ENCODE measurements around the gene KCNH1. TPM values are rescaled to one million over a fixed set of nuclear protein-coding genes. Genes with fewer than 3 reads are reported as not detected.

KCNH1 gene
- total and polyA plus RNA-seq, 2 of the 4 experiments (the other 2 are of a cell fraction), result 0.27 to 0.54 TPM

DNA sequence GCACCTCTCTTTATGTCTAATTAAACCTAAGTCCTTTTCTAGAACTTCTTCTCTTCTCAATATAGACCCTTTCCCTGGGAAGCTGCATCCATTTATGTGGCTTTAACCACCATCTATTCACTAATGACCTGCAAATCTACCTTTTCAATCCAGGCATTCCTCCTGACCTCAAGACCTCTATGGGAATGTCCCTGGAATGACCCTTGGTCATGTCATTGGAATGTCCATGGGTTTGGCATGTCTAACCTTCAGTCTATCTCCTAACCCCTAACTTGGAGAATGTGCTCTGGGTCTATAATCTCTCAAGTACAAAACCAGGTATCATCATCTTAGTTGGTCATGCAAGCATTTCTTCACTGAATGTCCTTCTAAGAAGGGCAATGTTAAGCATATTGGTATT, 196.1 kb downstream of the KCNH1 start:
- Histone ChIP-seq H3K4me1 (ENCODE audit: control insufficient read depth, insufficient read depth, low read length) (no peaks in the 10 kb centered on the region), H2BK120ac (ENCODE audit: low read depth, low read length) (no peak overlapping the region), H3K27me3 (ENCODE audit: control insufficient read depth, insufficient read depth, low read length) (no peaks in the 10 kb centered on the region), H3K79me1 (ENCODE audit: low read depth in 1 of 2, low read length in 2 of 2) (no peaks in the 10 kb centered on the region), H3K14ac (replicated peaks; ENCODE audit: low read depth, low read length) (no peak overlapping the region), H3K18ac (ENCODE audit: low read depth, low read length) (no peak overlapping the region), H2AK5ac (ENCODE audit: low read depth, low read length) (no peak overlapping the region), H2BK5ac (ENCODE audit: low read depth, low read length, poor library complexity, severe bottlenecking) (no peak overlapping the region), H2AFZ (replicated peaks; ENCODE audit: low read length, poor library complexity) (no peak overlapping the region), H3K56ac (ENCODE audit: extremely low read depth, insufficient read depth, low read length) (no peak overlapping the region), H3K4me2 (ENCODE audit: low read depth, low read length) (no peak overlapping the region), H2AK9ac (replicated peaks; ENCODE audit: low read depth, low read length, poor library complexity) (no peak overlapping the region), H3K9me1 (ENCODE audit: insufficient read depth, low read length) (no peaks in the 10 kb centered on the region), H2BK15ac (ENCODE audit: low read depth, low read length) (no peak overlapping the region), H3K4me3 (ENCODE audit: insufficient read depth, low read depth, low read length) (no peak overlapping the region), H4K8ac (ENCODE audit: low read depth in 2 of 2, low read length in 2 of 2) (no peak overlapping the region), H3K36me3 (ENCODE audit: control insufficient read depth, insufficient read depth, low read length) (no peaks in the 10 kb centered on the region), H3K4ac (ENCODE audit: low read depth, low read length) (no peak overlapping the region), H2BK20ac (ENCODE audit: low read depth, low read length) (no peak overlapping the region), H3K9me3 (ENCODE audit: control insufficient read depth, insufficient read depth, low read length) (no peaks in the 10 kb centered on the region), H3K9ac (ENCODE audit: low read depth, low read length) (no peak overlapping the region), H4K5ac (ENCODE audit: low read depth, low read length) (no peak overlapping the region), H3K27ac (ENCODE audit: insufficient read depth, low read length) (no peak overlapping the region), H4K20me1 (ENCODE audit: insufficient read depth, low read length) (no peaks in the 10 kb centered on the region), H4K91ac (ENCODE audit: insufficient read depth, low read depth, low read length) (no peak overlapping the region), H3K23ac (ENCODE audit: low read depth, low read length) (no peak overlapping the region)
- ATAC-seq (ENCODE audit: low read depth) (no peak), DNase-seq (no peak)
- TF ChIP-seq, protein P1, sequence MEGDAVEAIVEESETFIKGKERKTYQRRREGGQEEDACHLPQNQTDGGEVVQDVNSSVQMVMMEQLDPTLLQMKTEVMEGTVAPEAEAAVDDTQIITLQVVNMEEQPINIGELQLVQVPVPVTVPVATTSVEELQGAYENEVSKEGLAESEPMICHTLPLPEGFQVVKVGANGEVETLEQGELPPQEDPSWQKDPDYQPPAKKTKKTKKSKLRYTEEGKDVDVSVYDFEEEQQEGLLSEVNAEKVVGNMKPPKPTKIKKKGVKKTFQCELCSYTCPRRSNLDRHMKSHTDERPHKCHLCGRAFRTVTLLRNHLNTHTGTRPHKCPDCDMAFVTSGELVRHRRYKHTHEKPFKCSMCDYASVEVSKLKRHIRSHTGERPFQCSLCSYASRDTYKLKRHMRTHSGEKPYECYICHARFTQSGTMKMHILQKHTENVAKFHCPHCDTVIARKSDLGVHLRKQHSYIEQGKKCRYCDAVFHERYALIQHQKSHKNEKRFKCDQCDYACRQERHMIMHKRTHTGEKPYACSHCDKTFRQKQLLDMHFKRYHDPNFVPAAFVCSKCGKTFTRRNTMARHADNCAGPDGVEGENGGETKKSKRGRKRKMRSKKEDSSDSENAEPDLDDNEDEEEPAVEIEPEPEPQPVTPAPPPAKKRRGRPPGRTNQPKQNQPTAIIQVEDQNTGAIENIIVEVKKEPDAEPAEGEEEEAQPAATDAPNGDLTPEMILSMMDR (conservative IDR thresholded peaks at IDR 0.05; ENCODE audit: low read depth, low read length), result no peak
- TF ChIP-seq POLR2A (IDR thresholded peaks at IDR 0.05; ENCODE audit: low read depth, low read length) (no peak), SMC3 (IDR thresholded peaks at IDR 0.05; ENCODE audit: low read depth, low read length) (no peak)
- in situ Hi-C loops (cut with MboI; ENCODE audit: low sequenced_read_pairs) (no loop called here), intact Hi-C loops (cut with micrococcal nuclease) (no loop called here), dilution Hi-C loops (cut with HindIII; ENCODE audit: low sequenced_read_pairs, unreplicated experiment) (no loop called here)
- ChIA-PET POLR2A (ENCODE audit: unreplicated experiment) (no interaction called here), CTCF (no interaction called here)
- BruUV-seq (replicated peaks), result no TSS peak
